GM23338 (cell line): Measurements from ENCODE around the gene NCR1. TPM values are rescaled to one million over a fixed set of nuclear protein-coding genes. Genes with fewer than 3 reads are reported as not detected.
"Not testable (repeated sequence)": the region's sequence is repeated elsewhere in the genome, so short reads cannot be mapped to it uniquely, and the experiment has no call there.

Experiments used
- ATAC-seq: fragments of 200-7000 bp; cut with Tn5 transposase; 3 replicates; pipeline ENCODE4 v1.9.1; 2020
- DNase-seq: peaks from one replicate; pipeline ENCODE4 v3.0.0-alpha.2; 2015; ENCODE audit warnings: low spot score
- H2AFZ ChIP-seq: fragments of 200-600 bp; sonication (generic); 2 replicates; pipeline ENCODE4 v1.8.0; 2016; ENCODE audit warnings: antibody characterized with exemption, mild to moderate bottlenecking, moderate library complexity
- H3F3A ChIP-seq: fragments of 200-600 bp; sonication (generic); replicated peaks from 2 replicates; pipeline ENCODE4 v1.8.0; 2017; ENCODE audit warnings: antibody characterized with exemption, mixed run types, low read depth
- H3K27ac ChIP-seq: fragments of 200-600 bp; sonication (generic); 2 replicates; pipeline ENCODE4 v1.6.1; 2016; ENCODE audit warnings: low read depth
- H3K27me3 ChIP-seq: fragments of 200-600 bp; sonication (generic); 2 replicates; pipeline ENCODE4 v1.8.0; 2016; ENCODE audit warnings: mild to moderate bottlenecking, mixed run types, moderate library complexity; ENCODE audit not compliant: insufficient read depth
- H3K36me3 ChIP-seq: fragments of 200-600 bp; sonication (generic); 2 replicates; pipeline ENCODE4 v1.8.0; 2016; ENCODE audit warnings: mild to moderate bottlenecking; ENCODE audit not compliant: insufficient read depth
- H3K4me1 ChIP-seq: fragments of 200-600 bp; sonication (generic); 2 replicates; pipeline ENCODE4 v1.8.0; 2016; ENCODE audit warnings: mild to moderate bottlenecking, moderate library complexity; ENCODE audit not compliant: insufficient read depth
- H3K4me2 ChIP-seq: fragments of 200-600 bp; sonication (generic); 2 replicates; pipeline ENCODE4 v1.7.1; 2017; ENCODE audit warnings: mixed run types
- H3K4me3 ChIP-seq: fragments of 200-600 bp; sonication (generic); 2 replicates; pipeline ENCODE4 v1.6.1; 2016; ENCODE audit warnings: mixed run types
- H3K79me2 ChIP-seq: fragments of 200-600 bp; sonication (generic); replicated peaks from 2 replicates; pipeline ENCODE4 v1.8.0; 2017; ENCODE audit warnings: mild to moderate bottlenecking; ENCODE audit not compliant: insufficient read depth
- H3K9me2 ChIP-seq: fragments of 200-600 bp; sonication (generic); 2 replicates; pipeline ENCODE4 v1.8.0; 2017; ENCODE audit not compliant: insufficient read depth
- H4K20me1 ChIP-seq: fragments of 200-600 bp; sonication (generic); replicated peaks from 2 replicates; pipeline ENCODE4 v1.8.0; 2017; ENCODE audit warnings: mild to moderate bottlenecking; ENCODE audit not compliant: insufficient read depth
- H3K27ac Mint-ChIP-seq: 2 replicates; pipeline ENCODE4 v1.8.0; 2020; ENCODE audit warnings: inconsistent platforms, mild to moderate bottlenecking, moderate library complexity, mixed read lengths
- H3K27me3 Mint-ChIP-seq: 3 replicates; pipeline ENCODE4 v1.8.0; 2022; ENCODE audit warnings: low read depth, mild to moderate bottlenecking, moderate library complexity, mixed read lengths, inconsistent platforms; ENCODE audit not compliant: insufficient read depth, poor library complexity
- H3K36me3 Mint-ChIP-seq: 3 replicates; pipeline ENCODE4 v1.8.0; 2021; ENCODE audit warnings: low read depth, mild to moderate bottlenecking, inconsistent platforms, moderate library complexity, mixed read lengths
- H3K4me1 Mint-ChIP-seq: 3 replicates; pipeline ENCODE4 v1.8.0; 2020; ENCODE audit warnings: mild to moderate bottlenecking, inconsistent platforms, mixed read lengths
- H3K4me3 Mint-ChIP-seq: 3 replicates; pipeline ENCODE4 v1.8.0; 2021; ENCODE audit warnings: moderate library complexity, mild to moderate bottlenecking, inconsistent platforms, mixed read lengths
- H3K9me3 Mint-ChIP-seq: 3 replicates; pipeline ENCODE4 v1.8.0; 2020; ENCODE audit warnings: moderate library complexity, mild to moderate bottlenecking, inconsistent platforms, mixed read lengths
- CTCF ChIP-seq, 2 experiments: fragments of 200-600 bp in 1 of 2; sonication (generic) in 1 of 2; conservative IDR thresholded peaks; 2 replicates each; pipeline versions ENCODE4 v1.5.1 to v1.6.1; 2016 to 2017; ENCODE audit warnings: antibody characterized with exemption in 2 of 2, low read depth in 2 of 2, mild to moderate bottlenecking in 2 of 2, moderate library complexity in 1 of 2
- EZH2 ChIP-seq: fragments of 200-600 bp; sonication (generic); IDR thresholded peaks from one replicate; pipeline ENCODE4 v1.8.0; 2017; ENCODE audit warnings: antibody characterized with exemption, mild to moderate bottlenecking, low read depth; ENCODE audit not compliant: unreplicated experiment
- REST ChIP-seq: IDR thresholded peaks from one replicate; pipeline ENCODE4 v1.6.1; 2018; ENCODE audit warnings: antibody characterized with exemption; ENCODE audit not compliant: unreplicated experiment
- polyA plus RNA-seq: library from polyadenylated mRNA; unstranded; fragments of >200 nt; fragmentation: Nextera tagmentation; extraction: Ambion mirVana; gene quantifications from 2 replicates; pipeline ENCODE4 v1.2.1, GENCODE V29; 2016
- total RNA-seq: library from RNA; depleted of rRNA; stranded (reverse); fragments of >200 nt; shearing (Covaris generic); gene quantifications from 2 replicates; pipeline ENCODE4 v1.2.3, GENCODE V29; 2014

Gene NCR1
- total and polyA plus RNA-seq, 2 experiments from 2014 or later, result 1.8 to 2.0 TPM

- H3F3A ChIP-seq, H3K27me3 Mint-ChIP-seq, H2AFZ ChIP-seq, DNase-seq, H3K36me3 Mint-ChIP-seq, H3K79me2 ChIP-seq, H3K27me3 ChIP-seq, H3K36me3 ChIP-seq, H3K9me2 ChIP-seq, H3K4me1 Mint-ChIP-seq, H3K4me3 ChIP-seq, H3K27ac Mint-ChIP-seq, H3K4me3 Mint-ChIP-seq, H3K4me2 ChIP-seq, H3K4me1 ChIP-seq, H3K27ac ChIP-seq, H4K20me1 ChIP-seq: not testable (repeated sequence)
- peak; percentile 59 for ATAC-seq
- H3K9me3 Mint-ChIP-seq, result peaks cover 20% of the 10 kb centered on the region; the same call in 2 of the 3 replicates
Measured at GRCh38 chr19:54939538-54939937, 33.6 kb downstream of the NCR1 start.

- not testable (repeated sequence) for H3K4me2 ChIP-seq, H3K9me2 ChIP-seq, H3K36me3 Mint-ChIP-seq, H3K36me3 ChIP-seq, H3K4me3 Mint-ChIP-seq, H3K27me3 Mint-ChIP-seq, H3F3A ChIP-seq, H3K27me3 ChIP-seq, H3K79me2 ChIP-seq, H3K27ac ChIP-seq, H3K27ac Mint-ChIP-seq, ATAC-seq, H3K4me3 ChIP-seq, H2AFZ ChIP-seq, H3K4me1 ChIP-seq, H3K4me1 Mint-ChIP-seq, H4K20me1 ChIP-seq
- peaks cover 11% of the 10 kb centered on the region; the same call in 2 of the 3 replicates for H3K9me3 Mint-ChIP-seq
- peak; percentile 9 for DNase-seq
Measured at GRCh38 chr19:54943772-54944361, 37.9 kb downstream of the NCR1 start.

- peaks cover 3% of the 10 kb centered on the region for H3K27me3 Mint-ChIP-seq
- DNase-seq (peak; percentile 36), ATAC-seq (peak; percentile 36; the same call in 2 of the 3 replicates)
- no peaks in the 10 kb centered on the region for H3K27me3 ChIP-seq
- no peaks in the 10 kb centered on the region for H3F3A ChIP-seq
- no peaks in the 10 kb centered on the region for H3K36me3 Mint-ChIP-seq
- no peaks in the 10 kb centered on the region for H4K20me1 ChIP-seq
- no peaks in the 10 kb centered on the region for H3K79me2 ChIP-seq
- no peak within 1 kb of the TSS for H3K27ac Mint-ChIP-seq
- H3K36me3 ChIP-seq, result no peaks in the 10 kb centered on the region
- H3K4me2 ChIP-seq, result no peak within 1 kb of the TSS
- peak within 1 kb of the TSS; percentile 45; the same call in 1 of the 2 replicates for H2AFZ ChIP-seq
- TF ChIP-seq REST (no peak), CTCF (conservative IDR thresholded peaks at IDR 0.05; ENCODE audit: low read depth in 2 of 2) (no peak), EZH2 (no peak)
- no peaks in the 10 kb centered on the region for H3K9me2 ChIP-seq
- H3K4me3 Mint-ChIP-seq, result no peak within 1 kb of the TSS
- no peak within 1 kb of the TSS for H3K27ac ChIP-seq
- H3K4me1 ChIP-seq, result peaks cover 14% of the 10 kb centered on the region
- no peak within 1 kb of the TSS for H3K4me3 ChIP-seq
- peaks cover 12% of the 10 kb centered on the region for H3K4me1 Mint-ChIP-seq
- peaks cover 4% of the 10 kb centered on the region; the same call in 2 of the 3 replicates for H3K9me3 Mint-ChIP-seq
Measured at GRCh38 chr19:54947381-54947780, 41.4 kb downstream of the NCR1 start, which contains the start of gene NLRP7. NLRP7 (minus strand) TSS chr19:54947530.
